Thymus (tissue), 11 donors: ENCODE data around the gene HTRA1. TPM values are rescaled to one million over a fixed set of nuclear protein-coding genes. Genes with fewer than 3 reads are reported as not detected.

Experiments used
- DNase-seq, 9 donors: peaks; one replicate each; pipeline ENCODE4 v3.0.0-alpha.2; 2013; ENCODE audit warnings: low spot score in 9 of 9, low read depth in 6 of 9, missing footprints in 1 of 9
- H3K27ac ChIP-seq, 2 donors: one replicate each; pipeline ENCODE4 v1.5.1; 2013; ENCODE audit warnings: control low read depth in 1 of 2, low read depth in 1 of 2, low read length in 1 of 2, mild to moderate bottlenecking in 1 of 2, moderate library complexity in 1 of 2
- H3K27me3 ChIP-seq, 2 donors: one replicate each; pipeline ENCODE4 v1.5.1; 2013; ENCODE audit warnings: low read length in 1 of 2; ENCODE audit not compliant: control insufficient read depth in 2 of 2, insufficient read depth in 1 of 2
- H3K36me3 ChIP-seq, 2 donors: one replicate each; pipeline ENCODE4 v1.5.1; 2013; ENCODE audit warnings: low read length in 1 of 2, mild to moderate bottlenecking in 1 of 2, moderate library complexity in 1 of 2; ENCODE audit not compliant: control insufficient read depth in 2 of 2, insufficient read depth in 2 of 2
- H3K4me1 ChIP-seq, 2 donors: one replicate each; pipeline ENCODE4 v1.5.1; 2013; ENCODE audit warnings: low read length in 2 of 2; ENCODE audit not compliant: control insufficient read depth in 2 of 2, insufficient read depth in 2 of 2
- H3K4me3 ChIP-seq, 2 donors: one replicate each; pipeline ENCODE4 v1.5.1; 2013; ENCODE audit warnings: low read length in 2 of 2, control low read depth in 1 of 2, mild to moderate bottlenecking in 1 of 2
- H3K9me3 ChIP-seq, 2 donors: one replicate each; pipeline ENCODE4 v1.5.1; 2013; ENCODE audit warnings: low read length in 1 of 2, mild to moderate bottlenecking in 1 of 2; ENCODE audit not compliant: control insufficient read depth in 2 of 2, insufficient read depth in 1 of 2
- WGBS: extraction: QIAGEN DNeasy Blood & Tissue Kit; methylation state at CpG from one replicate; pipeline ENCODE4 v1.1.7; 2013; 5-methylcytosine and 5-hydroxymethylcytosine counted together
- polyA plus RNA-seq: library from polyadenylated mRNA; stranded (reverse); fragments of 200-250 nt; gene quantifications from one replicate; pipeline ENCODE4 v1.2.3, GENCODE V29; 2013
- total RNA-seq: library from RNA; stranded (reverse); fragments of 120-200 nt; gene quantifications from one replicate; pipeline ENCODE4 v1.2.4, GENCODE V29; 2013
- donor health status: healthy.

HTRA1 gene
- total and polyA plus RNA-seq, 2 donors = 12.0 to 82.8 TPM

- H3K4me1 ChIP-seq = no peaks in the 10 kb centered on the region
- H3K9me3 ChIP-seq = no peaks in the 10 kb centered on the region
- no peaks in the 10 kb centered on the region for H3K36me3 ChIP-seq
- no peak overlapping the region for H3K27ac ChIP-seq
- peaks cover 0 to 7% of the 10 kb centered on the region in 2 donors for H3K27me3 ChIP-seq
- 93% methylated on average over 3 of the region's 3 CpGs for WGBS
- H3K4me3 ChIP-seq = no peak overlapping the region
- DNase-seq = no peak
Measured at GRCh38 chr10:122448600-122448999, 12.8 kb upstream of the HTRA1 start.

GRCh38 chr10:122449153-122449552, 12.2 kb upstream of the HTRA1 start:
- Histone ChIP-seq H3K9me3 (no peaks in the 10 kb centered on the region), H3K36me3 (no peaks in the 10 kb centered on the region), H3K27me3 (peaks cover 0 to 7% of the 10 kb centered on the region in 2 donors), H3K27ac (no peak overlapping the region), H3K4me3 (no peak overlapping the region), H3K4me1 (no peaks in the 10 kb centered on the region)
- WGBS = 96% methylated on average over 4 of the region's 4 CpGs
- no peak for DNase-seq

GRCh38 chr10:122450353-122450990, 10.9 kb upstream of the HTRA1 start:
- WGBS = 68% methylated on average over 14 of the region's 14 CpGs
- Histone ChIP-seq H3K36me3 (no peaks in the 10 kb centered on the region), H3K27me3 (peaks cover 0 to 7% of the 10 kb centered on the region in 2 donors), H3K4me1 (no peaks in the 10 kb centered on the region), H3K27ac (no peak overlapping the region), H3K9me3 (no peaks in the 10 kb centered on the region), H3K4me3 (no peak overlapping the region)
- DNase-seq = no peak

GRCh38 chr10:122454071-122454470, 7.3 kb upstream of the HTRA1 start:
- H3K36me3 ChIP-seq = no peaks in the 10 kb centered on the region
- no peaks in the 10 kb centered on the region for H3K9me3 ChIP-seq
- no peak overlapping the region for H3K27ac ChIP-seq
- no peaks in the 10 kb centered on the region for H3K4me1 ChIP-seq
- peaks cover 6 to 24% of the 10 kb centered on the region in 2 donors for H3K27me3 ChIP-seq
- WGBS = 94% methylated on average over 3 of the region's 3 CpGs
- H3K4me3 ChIP-seq = no peak overlapping the region
- no peak for DNase-seq

- no peak for DNase-seq
- Histone ChIP-seq H3K27ac (no peak within 1 kb of the TSS), H3K4me3 (no peak within 1 kb of the TSS), H3K36me3 (no peaks in the 10 kb centered on the region), H3K9me3 (no peaks in the 10 kb centered on the region), H3K27me3 (peaks cover 7 to 30% of the 10 kb centered on the region in 2 donors), H3K4me1 (no peaks in the 10 kb centered on the region)
- 95% methylated on average over 7 of the region's 7 CpGs for WGBS
Measured at GRCh38 chr10:122454603-122455080, 6.7 kb upstream of the HTRA1 start, which contains the start of gene ARMS2. Gene ARMS2, plus strand, starts transcription at chr10:122454653. Its CDS starts 75 bp downstream, at chr10:122454728.

GRCh38 chr10:122455376-122456079, 5.8 kb upstream of the HTRA1 start:
- Histone ChIP-seq H3K4me3 (no peak overlapping the region), H3K4me1 (no peaks in the 10 kb centered on the region), H3K36me3 (no peaks in the 10 kb centered on the region), H3K27ac (no peak overlapping the region), H3K9me3 (no peaks in the 10 kb centered on the region), H3K27me3 (peaks cover 14 to 35% of the 10 kb centered on the region in 2 donors)
- WGBS = 94% methylated on average over 11 of the region's 11 CpGs
- DNase-seq = no peak

- no peak overlapping the region for H3K4me3 ChIP-seq
- 78% methylated on average over 5 of the region's 5 CpGs for WGBS
- peaks cover 38 to 50% of the 10 kb centered on the region in 2 donors for H3K27me3 ChIP-seq
- DNase-seq = no peak
- H3K27ac ChIP-seq = no peak overlapping the region
- H3K36me3 ChIP-seq = no peaks in the 10 kb centered on the region
- no peaks in the 10 kb centered on the region for H3K9me3 ChIP-seq
- H3K4me1 ChIP-seq = no peaks in the 10 kb centered on the region
Measured at GRCh38 chr10:122457934-122458333, 3.4 kb upstream of the HTRA1 start.

GRCh38 chr10:122458693-122459092, 2.7 kb upstream of the HTRA1 start:
- H3K27me3 ChIP-seq = peaks cover 40 to 57% of the 10 kb centered on the region in 2 donors
- 68% methylated on average over 6 of the region's 6 CpGs for WGBS
- H3K4me1 ChIP-seq = no peaks in the 10 kb centered on the region
- no peaks in the 10 kb centered on the region for H3K9me3 ChIP-seq
- no peaks in the 10 kb centered on the region for H3K36me3 ChIP-seq
- DNase-seq = no peak
- no peak overlapping the region for H3K27ac ChIP-seq
- H3K4me3 ChIP-seq = no peak overlapping the region

- Histone ChIP-seq H3K4me3 (no peak overlapping the region), H3K9me3 (no peaks in the 10 kb centered on the region), H3K27ac (no peak overlapping the region), H3K4me1 (no peaks in the 10 kb centered on the region), H3K27me3 (peaks cover 43 to 67% of the 10 kb centered on the region in 2 donors), H3K36me3 (no peaks in the 10 kb centered on the region)
- DNase-seq = no peak
- WGBS = 48% methylated on average over 14 of the region's 14 CpGs
Measured at GRCh38 chr10:122459561-122460273, 1.6 kb upstream of the HTRA1 start.
